Vagina (tissue), 2 donors: ENCODE data around the gene UBD. TPM values are rescaled to one million over a fixed set of nuclear protein-coding genes. Genes with fewer than 3 reads are reported as not detected.

ENCODE experiments used
- DNase-seq, 2 donors: peaks; one replicate each; pipeline ENCODE4 v3.0.0-alpha.2; 2017; ENCODE audit errors: extremely low spot score in 2 of 2
- H3K27ac ChIP-seq: fragments of 200-600 bp; sonication (generic); one replicate; pipeline ENCODE4 v1.5.1; 2019
- H3K27me3 ChIP-seq: fragments of 200-600 bp; sonication (generic); one replicate; pipeline ENCODE4 v1.5.1; 2019
- H3K36me3 ChIP-seq, 2 donors: fragments of 200-600 bp; sonication (generic); one replicate each; pipeline ENCODE4 v1.5.1; 2017 to 2019
- H3K4me1 ChIP-seq: fragments of 200-600 bp; sonication (generic); one replicate; pipeline ENCODE4 v1.5.1; 2019
- H3K4me3 ChIP-seq, 2 donors: fragments of 200-600 bp; sonication (generic); 1 replicate in 1 of 2; 2 replicates in 1 of 2; pipeline ENCODE4 v1.5.1; 2016 to 2019
- H3K9me3 ChIP-seq: fragments of 200-600 bp; sonication (generic); one replicate; pipeline ENCODE4 v1.5.1; 2019
- POLR2A ChIP-seq, 2 donors: fragments of 450-650 bp; IDR thresholded peaks; one replicate each; pipeline ENCODE4 v1.6.1; 2017; ENCODE audit warnings: antibody characterized with exemption in 2 of 2, mild to moderate bottlenecking in 2 of 2, moderate library complexity in 2 of 2
- POLR2AphosphoS5 ChIP-seq, 2 donors: sonication (generic); formaldehyde crosslinking; IDR thresholded peaks; one replicate each; pipeline ENCODE4 v1.9.0; 2017; ENCODE audit warnings: antibody characterized with exemption in 2 of 2, mild to moderate bottlenecking in 2 of 2, low read depth in 1 of 2; ENCODE audit not compliant: insufficient read depth in 1 of 2
- intact Hi-C: fragments of 100-400 bp; cut with DNase I; formaldehyde crosslinking; loops from one replicate; pipeline ENCODE4 v1.15.1; 2023
- total RNA-seq: library from RNA; depleted of rRNA; stranded (reverse); fragments of >200 nt; gene quantifications from one replicate; pipeline ENCODE4 v1.2.3, GENCODE V29; 2016
- TF ChIP-seq, protein P1 (sequence below), 3 experiments: fragments of 450-650 bp in 2 of 3; fragments of 200-600 bp in 1 of 3; sonication (generic) in 1 of 3; IDR thresholded peaks; one replicate each; pipeline ENCODE4 v1.5.1; 2017 to 2019; ENCODE audit warnings: antibody characterized with exemption in 3 of 3, mild to moderate bottlenecking in 2 of 3, moderate library complexity in 2 of 3

The UBD gene
- total RNA-seq, 1 donor from 2014 or later: not detected

DNA sequence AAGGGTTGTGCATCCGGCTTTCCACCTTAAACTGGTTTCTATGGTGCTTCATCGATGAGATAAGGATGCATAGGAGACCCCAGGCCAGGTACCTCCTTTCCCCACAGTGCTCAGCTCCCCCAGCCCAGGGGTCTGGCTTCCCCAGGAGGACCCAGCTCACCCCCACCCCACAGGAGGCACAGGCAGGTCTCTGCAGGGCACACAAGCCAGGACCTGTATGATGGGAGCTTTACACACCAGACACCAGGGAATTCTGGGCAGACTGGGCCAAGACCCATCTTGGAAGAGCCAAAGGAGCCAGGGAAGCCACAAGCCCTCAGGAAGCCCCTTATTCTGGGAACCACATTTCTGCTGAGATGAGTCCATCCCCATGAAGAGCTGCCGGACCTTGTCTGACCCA lies 29.6 kb downstream of the UBD start:
- no peak overlapping the region for H3K4me3 ChIP-seq
- DNase-seq: peak; percentile 70
- no peaks in the 10 kb centered on the region for H3K27me3 ChIP-seq
- TF ChIP-seq POLR2A (IDR thresholded peaks at IDR 0.05) (no peak), POLR2AphosphoS5 (IDR thresholded peaks at IDR 0.05; ENCODE audit: insufficient read depth in 1 of 2, low read depth in 1 of 2) (no peak)
- TF ChIP-seq, protein P1, sequence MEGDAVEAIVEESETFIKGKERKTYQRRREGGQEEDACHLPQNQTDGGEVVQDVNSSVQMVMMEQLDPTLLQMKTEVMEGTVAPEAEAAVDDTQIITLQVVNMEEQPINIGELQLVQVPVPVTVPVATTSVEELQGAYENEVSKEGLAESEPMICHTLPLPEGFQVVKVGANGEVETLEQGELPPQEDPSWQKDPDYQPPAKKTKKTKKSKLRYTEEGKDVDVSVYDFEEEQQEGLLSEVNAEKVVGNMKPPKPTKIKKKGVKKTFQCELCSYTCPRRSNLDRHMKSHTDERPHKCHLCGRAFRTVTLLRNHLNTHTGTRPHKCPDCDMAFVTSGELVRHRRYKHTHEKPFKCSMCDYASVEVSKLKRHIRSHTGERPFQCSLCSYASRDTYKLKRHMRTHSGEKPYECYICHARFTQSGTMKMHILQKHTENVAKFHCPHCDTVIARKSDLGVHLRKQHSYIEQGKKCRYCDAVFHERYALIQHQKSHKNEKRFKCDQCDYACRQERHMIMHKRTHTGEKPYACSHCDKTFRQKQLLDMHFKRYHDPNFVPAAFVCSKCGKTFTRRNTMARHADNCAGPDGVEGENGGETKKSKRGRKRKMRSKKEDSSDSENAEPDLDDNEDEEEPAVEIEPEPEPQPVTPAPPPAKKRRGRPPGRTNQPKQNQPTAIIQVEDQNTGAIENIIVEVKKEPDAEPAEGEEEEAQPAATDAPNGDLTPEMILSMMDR (IDR thresholded peaks at IDR 0.05): no peak
- H3K27ac ChIP-seq: no peak overlapping the region
- no peaks in the 10 kb centered on the region for H3K9me3 ChIP-seq
- H3K36me3 ChIP-seq: no peaks in the 10 kb centered on the region
- H3K4me1 ChIP-seq: no peaks in the 10 kb centered on the region
- intact Hi-C loops: no loop called here

DNA sequence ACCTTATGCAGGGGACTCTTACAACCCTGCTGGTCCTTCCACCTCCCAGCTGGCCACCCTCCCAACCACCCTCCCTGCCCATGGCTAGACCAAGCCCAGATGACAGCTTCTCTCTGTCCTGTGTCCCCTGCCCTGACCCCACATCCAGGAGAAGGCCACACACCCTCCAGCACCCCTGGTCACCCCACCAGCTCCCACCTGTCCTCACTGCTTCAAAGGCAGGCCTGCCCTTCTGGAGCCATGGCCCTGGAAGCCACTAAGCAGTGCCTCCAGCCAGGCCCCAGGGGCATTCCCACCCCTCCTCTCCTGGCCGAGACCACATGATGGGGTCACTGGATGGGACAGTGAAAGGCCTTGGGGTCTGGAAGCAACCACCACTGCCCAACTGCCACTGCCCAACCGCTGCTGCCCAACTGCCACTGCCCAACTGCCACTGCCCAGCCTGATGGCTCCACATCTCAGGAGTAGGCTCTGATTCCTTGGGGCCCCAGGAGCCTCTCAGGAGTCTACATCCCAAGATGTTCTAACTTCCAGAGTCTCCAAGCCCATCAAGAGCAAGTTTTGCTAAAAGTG lies 30.5 kb downstream of the UBD start:
- TF ChIP-seq POLR2A (IDR thresholded peaks at IDR 0.05) (no peak), POLR2AphosphoS5 (IDR thresholded peaks at IDR 0.05; ENCODE audit: insufficient read depth in 1 of 2, low read depth in 1 of 2) (no peak)
- TF ChIP-seq, protein P1 (IDR thresholded peaks at IDR 0.05): no peak
- H3K27me3 ChIP-seq: no peaks in the 10 kb centered on the region
- no peak overlapping the region for H3K4me3 ChIP-seq
- H3K9me3 ChIP-seq: no peaks in the 10 kb centered on the region
- intact Hi-C loops: no loop called here
- H3K36me3 ChIP-seq: no peaks in the 10 kb centered on the region
- peak in 1 of 2 donors; percentile 94 for DNase-seq
- no peak overlapping the region for H3K27ac ChIP-seq
- H3K4me1 ChIP-seq: no peaks in the 10 kb centered on the region

GRCh38 chr6:29528300-29528931 lies 31.1 kb downstream of the UBD start:
- Histone ChIP-seq H3K27me3 (no peaks in the 10 kb centered on the region), H3K36me3 (no peaks in the 10 kb centered on the region), H3K27ac (no peak overlapping the region), H3K4me3 (no peak overlapping the region), H3K9me3 (no peaks in the 10 kb centered on the region), H3K4me1 (no peaks in the 10 kb centered on the region)
- peak; percentile 81 to 90 for DNase-seq
- intact Hi-C loops: no loop called here
- no peak for TF ChIP-seq POLR2AphosphoS5 (IDR thresholded peaks at IDR 0.05; ENCODE audit: insufficient read depth in 1 of 2, low read depth in 1 of 2)
- no peak for TF ChIP-seq POLR2A (IDR thresholded peaks at IDR 0.05)
- TF ChIP-seq, protein P1 (IDR thresholded peaks at IDR 0.05): no peak

GRCh38 chr6:29527564-29527963 lies 32.0 kb downstream of the UBD start:
- intact Hi-C loops: no loop called here
- Histone ChIP-seq H3K9me3 (no peaks in the 10 kb centered on the region), H3K4me3 (no peak overlapping the region), H3K36me3 (no peaks in the 10 kb centered on the region), H3K27me3 (no peaks in the 10 kb centered on the region), H3K27ac (no peak overlapping the region), H3K4me1 (no peaks in the 10 kb centered on the region)
- no peak for TF ChIP-seq POLR2A (IDR thresholded peaks at IDR 0.05)
- no peak for TF ChIP-seq POLR2AphosphoS5 (IDR thresholded peaks at IDR 0.05; ENCODE audit: insufficient read depth in 1 of 2, low read depth in 1 of 2)
- TF ChIP-seq, protein P1 (IDR thresholded peaks at IDR 0.05): no peak
- DNase-seq: peak; percentile 52 to 58

DNA sequence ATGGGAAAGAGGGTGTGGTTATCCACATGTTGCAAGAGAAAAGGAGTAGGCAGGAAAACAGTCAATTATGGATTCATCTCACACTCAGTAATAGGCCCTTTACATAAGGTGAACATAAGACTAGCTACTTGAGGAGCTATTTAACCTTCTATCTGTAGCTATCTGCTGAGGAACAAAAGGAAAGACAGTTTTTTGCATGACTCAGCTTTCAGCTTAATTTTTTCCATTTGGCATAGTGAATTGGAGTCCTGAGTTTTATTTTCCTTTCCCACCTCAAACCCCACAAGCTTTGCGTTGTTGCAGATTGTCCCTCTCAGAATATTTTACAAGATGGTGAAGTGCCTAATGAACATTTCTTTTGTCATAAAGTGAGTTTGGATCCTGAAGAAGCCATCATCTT lies 32.4 kb downstream of the UBD start:
- Histone ChIP-seq H3K36me3 (no peaks in the 10 kb centered on the region), H3K4me3 (no peak overlapping the region), H3K9me3 (no peaks in the 10 kb centered on the region), H3K4me1 (no peaks in the 10 kb centered on the region), H3K27me3 (no peaks in the 10 kb centered on the region), H3K27ac (no peak overlapping the region)
- intact Hi-C loops: no loop called here
- DNase-seq: no peak
- no peak for TF ChIP-seq POLR2AphosphoS5 (IDR thresholded peaks at IDR 0.05; ENCODE audit: insufficient read depth in 1 of 2, low read depth in 1 of 2)
